Progenitor cell of endocrine pancreas (in vitro differentiated cells): ENCODE measurements around the gene SMU1. TPM values are rescaled to one million over a fixed set of nuclear protein-coding genes. Genes with fewer than 3 reads are reported as not detected.
A peak's percentile ranks its signal among the peaks of the same experiment; 100 is the strongest.

Experiments
- DNase-seq: peaks from one replicate; pipeline ENCODE4 v3.0.0; 2021; ENCODE audit warnings: low spot score; ENCODE audit not compliant: unreplicated experiment
- H3K27ac Mint-ChIP-seq: 2 replicates; pipeline ENCODE4 v1.8.0; 2021; ENCODE audit warnings: mild to moderate bottlenecking, moderate library complexity, mixed read lengths
- H3K27me3 Mint-ChIP-seq: 2 replicates; pipeline ENCODE4 v1.8.0; 2021; ENCODE audit warnings: mixed read lengths
- H3K36me3 Mint-ChIP-seq: 2 replicates; pipeline ENCODE4 v1.8.0; 2022; ENCODE audit warnings: mixed read lengths; ENCODE audit not compliant: insufficient read depth
- H3K4me1 Mint-ChIP-seq: 2 replicates; pipeline ENCODE4 v1.8.0; 2021; ENCODE audit warnings: low read depth, mixed read lengths
- H3K4me3 Mint-ChIP-seq: 2 replicates; pipeline ENCODE4 v1.8.0; 2021; ENCODE audit warnings: low read depth, mild to moderate bottlenecking, moderate library complexity, mixed read lengths
- H3K9me3 Mint-ChIP-seq: 2 replicates; pipeline ENCODE4 v1.8.0; 2021; ENCODE audit warnings: low read depth, mixed read lengths
- total RNA-seq: library from RNA; stranded (reverse); gene quantifications from 2 replicates; pipeline ENCODE4 v1.2.1, GENCODE V29; 2021
- TF ChIP-seq, protein P1 (sequence below): fragments of 200-600 bp; sonication (generic); IDR thresholded peaks from one replicate; pipeline ENCODE4 v1.5.0; 2021; ENCODE audit warnings: antibody characterized with exemption, mild to moderate bottlenecking; ENCODE audit not compliant: unreplicated experiment

Gene SMU1
- total RNA-seq, 1 donor from 2014 or later, result 25.2 TPM

DNA sequence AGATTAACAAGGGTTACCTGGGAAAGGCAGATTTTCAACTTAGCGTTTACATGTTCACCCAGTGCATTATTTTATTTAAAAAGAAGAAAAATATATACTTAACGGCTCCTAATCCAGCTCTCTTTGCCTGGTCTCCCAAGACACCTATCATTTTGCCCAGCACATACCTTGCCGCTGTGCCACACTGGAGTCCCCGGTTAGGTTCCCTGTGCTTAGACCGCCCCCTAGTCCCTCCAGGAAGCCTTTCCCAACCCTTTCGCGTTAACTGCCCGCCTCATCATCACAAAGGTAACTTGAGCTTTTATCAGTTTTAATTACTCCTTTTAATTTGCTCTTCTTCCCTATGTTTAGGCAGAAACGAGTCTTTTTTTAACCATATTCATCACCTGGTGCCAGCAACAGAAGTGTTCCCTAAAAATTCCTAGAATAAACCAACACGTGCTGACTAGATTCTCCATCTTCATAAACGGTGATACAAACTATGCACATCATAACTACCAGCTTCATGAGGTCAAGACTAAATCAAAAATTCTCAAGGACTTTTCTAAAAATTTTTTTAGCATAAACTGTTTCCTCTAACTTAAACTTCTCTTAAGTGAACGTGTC is 31.7 kb downstream of the SMU1 start:
- no peak for DNase-seq
- peaks cover 10% of the 10 kb centered on the region for H3K36me3 Mint-ChIP-seq
- H3K4me1 Mint-ChIP-seq, result peaks cover 10% of the 10 kb centered on the region

DNA sequence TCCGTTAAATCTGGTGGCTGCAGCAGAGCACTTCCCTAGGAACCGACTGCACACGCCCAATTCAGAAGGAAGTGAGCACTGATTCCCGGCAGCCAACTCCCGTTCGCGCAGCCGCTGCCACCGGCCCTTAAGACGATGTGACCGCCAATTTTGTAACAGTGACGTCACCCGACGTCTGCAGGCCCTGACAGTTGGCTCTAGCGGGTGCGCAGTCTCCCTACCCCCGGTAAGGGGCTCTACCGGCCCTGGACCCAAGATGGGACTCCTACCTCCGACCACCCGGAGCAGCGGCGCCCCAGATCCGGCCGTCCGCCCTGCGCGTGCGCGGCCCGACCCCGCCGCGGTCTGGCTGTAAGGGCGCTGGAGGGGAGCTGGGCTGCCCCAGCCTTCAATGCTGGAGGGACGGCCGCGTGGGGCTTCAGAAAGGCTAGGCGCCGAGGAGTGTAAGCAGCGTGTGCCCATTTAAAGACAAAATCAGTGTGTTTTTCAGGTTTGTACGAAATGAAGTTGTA is 32.3 kb downstream of the SMU1 start:
- Mint-ChIP-seq H3K4me3 (peak overlapping the region; percentile 74), H3K27ac (peak overlapping the region; percentile 87), H3K36me3 (peaks cover 10% of the 10 kb centered on the region), H3K27me3 (no peaks in the 10 kb centered on the region), H3K4me1 (peaks cover 10% of the 10 kb centered on the region), H3K9me3 (no peaks in the 10 kb centered on the region)
- TF ChIP-seq, protein P1, sequence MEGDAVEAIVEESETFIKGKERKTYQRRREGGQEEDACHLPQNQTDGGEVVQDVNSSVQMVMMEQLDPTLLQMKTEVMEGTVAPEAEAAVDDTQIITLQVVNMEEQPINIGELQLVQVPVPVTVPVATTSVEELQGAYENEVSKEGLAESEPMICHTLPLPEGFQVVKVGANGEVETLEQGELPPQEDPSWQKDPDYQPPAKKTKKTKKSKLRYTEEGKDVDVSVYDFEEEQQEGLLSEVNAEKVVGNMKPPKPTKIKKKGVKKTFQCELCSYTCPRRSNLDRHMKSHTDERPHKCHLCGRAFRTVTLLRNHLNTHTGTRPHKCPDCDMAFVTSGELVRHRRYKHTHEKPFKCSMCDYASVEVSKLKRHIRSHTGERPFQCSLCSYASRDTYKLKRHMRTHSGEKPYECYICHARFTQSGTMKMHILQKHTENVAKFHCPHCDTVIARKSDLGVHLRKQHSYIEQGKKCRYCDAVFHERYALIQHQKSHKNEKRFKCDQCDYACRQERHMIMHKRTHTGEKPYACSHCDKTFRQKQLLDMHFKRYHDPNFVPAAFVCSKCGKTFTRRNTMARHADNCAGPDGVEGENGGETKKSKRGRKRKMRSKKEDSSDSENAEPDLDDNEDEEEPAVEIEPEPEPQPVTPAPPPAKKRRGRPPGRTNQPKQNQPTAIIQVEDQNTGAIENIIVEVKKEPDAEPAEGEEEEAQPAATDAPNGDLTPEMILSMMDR, result no peak
- peak; percentile 63 for DNase-seq

More for the DNA sequence above, 31.7 kb downstream of the SMU1 start:
- TF ChIP-seq, protein P1, result peak; percentile 25
- Mint-ChIP-seq H3K4me3 (peak overlapping the region; percentile 74), H3K9me3 (no peaks in the 10 kb centered on the region), H3K27ac (peak overlapping the region; percentile 87), H3K27me3 (no peaks in the 10 kb centered on the region)

DNA sequence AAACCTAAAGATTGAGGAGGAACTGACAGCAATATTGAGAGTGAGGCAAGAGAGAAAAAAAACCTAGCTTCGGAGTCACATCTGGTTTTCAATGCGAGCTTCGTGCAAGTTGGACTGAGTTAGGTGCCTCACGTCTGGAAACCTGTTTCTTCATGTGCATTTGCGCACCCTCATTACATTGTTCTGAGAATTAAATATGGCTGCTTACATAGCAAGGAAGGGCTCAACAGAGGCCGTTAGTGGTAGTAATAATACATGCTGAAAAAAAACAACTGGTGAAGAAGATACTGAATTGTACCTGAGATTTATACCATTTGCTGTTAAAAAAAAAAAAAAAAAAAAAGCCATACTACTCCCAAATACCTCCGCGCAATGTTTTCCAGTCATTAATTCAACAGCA is 32.8 kb downstream of the SMU1 start:
- DNase-seq, result no peak

DNA sequence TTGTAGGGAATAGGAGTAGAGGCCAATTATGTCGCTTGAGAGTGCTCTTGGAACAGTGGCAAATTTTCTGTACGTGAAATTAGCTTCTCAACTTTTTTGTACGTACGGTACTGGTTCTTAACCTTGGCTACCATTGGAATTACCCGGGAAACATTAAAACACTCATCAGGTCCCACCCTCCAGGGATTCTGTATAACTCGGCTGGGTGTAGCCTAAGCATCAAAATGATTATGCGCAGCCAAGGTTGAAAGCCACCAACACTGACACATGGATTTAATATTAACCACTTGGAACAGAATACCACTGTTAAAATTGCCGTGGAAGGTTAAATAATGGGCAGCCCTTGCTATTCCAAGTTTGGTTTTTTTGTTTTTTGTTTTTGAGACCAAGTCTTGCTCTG is 34.0 kb downstream of the SMU1 start:
- TF ChIP-seq, protein P1, result no peak
- DNase-seq, result no peak
- no peak overlapping the region for H3K4me3 Mint-ChIP-seq
- no peaks in the 10 kb centered on the region for H3K9me3 Mint-ChIP-seq
- H3K36me3 Mint-ChIP-seq, result peaks cover 17% of the 10 kb centered on the region
- H3K27me3 Mint-ChIP-seq, result no peaks in the 10 kb centered on the region
- peaks cover 10% of the 10 kb centered on the region for H3K4me1 Mint-ChIP-seq
- H3K27ac Mint-ChIP-seq, result no peak overlapping the region

More for the DNA sequence above, 32.8 kb downstream of the SMU1 start:
- Mint-ChIP-seq H3K27ac (peak overlapping the region; percentile 83), H3K27me3 (no peaks in the 10 kb centered on the region), H3K4me1 (peaks cover 10% of the 10 kb centered on the region), H3K36me3 (peaks cover 12% of the 10 kb centered on the region), H3K9me3 (no peaks in the 10 kb centered on the region), H3K4me3 (peak overlapping the region; percentile 74)
- TF ChIP-seq, protein P1, result no peak

DNA sequence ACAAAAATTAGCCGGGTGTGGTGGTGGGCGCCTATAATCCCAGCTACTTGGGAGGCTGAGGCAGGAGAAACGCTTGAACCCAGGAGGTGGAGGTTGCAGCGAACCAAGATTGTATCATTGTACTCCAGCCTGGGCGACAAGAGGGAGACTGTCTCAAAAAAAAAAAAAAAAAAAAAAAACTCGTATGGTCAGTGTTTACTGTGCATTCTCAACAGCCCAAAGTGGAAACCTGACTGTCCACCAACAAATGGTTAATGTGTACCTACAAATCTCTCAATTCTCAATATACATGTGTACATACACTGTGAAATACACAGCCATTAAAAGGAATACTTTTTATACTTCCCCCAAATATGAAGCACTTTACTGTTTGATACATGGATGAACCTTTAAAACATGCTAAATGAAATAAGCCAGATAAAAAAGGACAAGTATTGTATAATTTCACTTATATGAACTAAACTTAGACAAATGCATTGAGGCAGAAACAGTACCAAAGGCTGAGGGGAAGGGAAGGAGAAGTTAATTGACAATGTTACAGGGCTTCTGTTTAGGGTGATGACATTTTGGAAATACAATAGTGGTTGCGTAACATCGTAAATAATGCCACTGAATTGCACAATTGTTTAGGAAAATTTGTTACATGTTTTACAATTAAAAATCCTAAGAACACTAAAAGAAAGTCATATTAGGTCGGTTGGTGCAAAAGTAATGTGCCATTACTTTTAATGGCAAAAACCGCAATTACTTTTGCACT is 34.9 kb downstream of the SMU1 start:
- Mint-ChIP-seq H3K9me3 (no peaks in the 10 kb centered on the region), H3K27me3 (no peaks in the 10 kb centered on the region), H3K27ac (peak overlapping the region; percentile 41), H3K4me1 (peaks cover 10% of the 10 kb centered on the region), H3K4me3 (no peak overlapping the region), H3K36me3 (peaks cover 17% of the 10 kb centered on the region)
- no peak for DNase-seq
- TF ChIP-seq, protein P1, result no peak
